ENCODE results near the gene PRKCE. TPM values are rescaled to one million over a fixed set of nuclear protein-coding genes. Genes with fewer than 3 reads are reported as not detected.

PRKCE gene
- total RNA-seq, 1 donor from 2014 or later, result 21.0 TPM

- H3K27me3 ChIP-seq (ENCODE audit: control insufficient read depth, insufficient read depth, low read length), result no peaks in the 10 kb centered on the region
- DNase-seq (ENCODE audit: low read depth), result peak; percentile 29
- TF ChIP-seq, protein P1, sequence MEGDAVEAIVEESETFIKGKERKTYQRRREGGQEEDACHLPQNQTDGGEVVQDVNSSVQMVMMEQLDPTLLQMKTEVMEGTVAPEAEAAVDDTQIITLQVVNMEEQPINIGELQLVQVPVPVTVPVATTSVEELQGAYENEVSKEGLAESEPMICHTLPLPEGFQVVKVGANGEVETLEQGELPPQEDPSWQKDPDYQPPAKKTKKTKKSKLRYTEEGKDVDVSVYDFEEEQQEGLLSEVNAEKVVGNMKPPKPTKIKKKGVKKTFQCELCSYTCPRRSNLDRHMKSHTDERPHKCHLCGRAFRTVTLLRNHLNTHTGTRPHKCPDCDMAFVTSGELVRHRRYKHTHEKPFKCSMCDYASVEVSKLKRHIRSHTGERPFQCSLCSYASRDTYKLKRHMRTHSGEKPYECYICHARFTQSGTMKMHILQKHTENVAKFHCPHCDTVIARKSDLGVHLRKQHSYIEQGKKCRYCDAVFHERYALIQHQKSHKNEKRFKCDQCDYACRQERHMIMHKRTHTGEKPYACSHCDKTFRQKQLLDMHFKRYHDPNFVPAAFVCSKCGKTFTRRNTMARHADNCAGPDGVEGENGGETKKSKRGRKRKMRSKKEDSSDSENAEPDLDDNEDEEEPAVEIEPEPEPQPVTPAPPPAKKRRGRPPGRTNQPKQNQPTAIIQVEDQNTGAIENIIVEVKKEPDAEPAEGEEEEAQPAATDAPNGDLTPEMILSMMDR (IDR thresholded peaks at IDR 0.05; ENCODE audit: insufficient read depth, low read length, poor library complexity, severe bottlenecking), result no peak
- no peaks in the 10 kb centered on the region for H3K36me3 ChIP-seq (ENCODE audit: control insufficient read depth, insufficient read depth, low read length)
- no peak overlapping the region for H3K4me3 ChIP-seq (ENCODE audit: low read depth, low read length)
These were observed 447.2 kb downstream of the PRKCE start for GRCh38 chr2:46098621-46099062.

DNA sequence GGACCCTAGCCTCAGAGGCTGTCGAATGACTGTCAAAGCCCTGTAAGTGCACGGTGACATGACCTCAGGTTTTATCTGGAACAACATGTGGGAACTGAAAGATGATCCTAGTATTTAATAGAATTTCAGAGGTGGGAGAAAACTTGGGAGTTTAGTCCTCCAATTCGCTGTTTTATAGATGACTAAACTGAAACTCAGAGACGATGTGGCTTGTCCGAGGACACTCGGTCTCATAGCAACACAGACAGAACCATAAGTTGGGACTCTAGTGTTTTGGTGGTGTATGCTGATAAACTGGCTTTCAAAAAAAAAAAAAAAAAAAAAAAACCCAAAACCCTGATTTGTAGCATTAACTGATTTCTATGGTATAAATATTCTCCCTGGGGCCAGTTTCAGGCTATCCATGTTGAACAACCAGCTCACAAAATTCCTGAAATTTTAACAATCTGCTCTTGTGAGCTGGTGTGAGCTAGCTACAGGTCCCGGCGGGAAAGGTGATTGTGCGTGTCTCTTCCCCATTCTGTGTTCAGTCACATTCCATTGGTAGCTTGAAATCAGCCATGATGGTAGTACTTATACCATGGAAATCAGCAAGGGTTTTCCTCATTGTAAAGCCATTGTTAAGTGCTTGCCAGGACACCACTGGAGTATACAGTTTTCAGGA, 450.2 kb downstream of the PRKCE start:
- no peak for DNase-seq (ENCODE audit: low read depth)
- Histone ChIP-seq H3K27me3 (ENCODE audit: control insufficient read depth, insufficient read depth, low read length) (no peaks in the 10 kb centered on the region), H3K36me3 (ENCODE audit: control insufficient read depth, insufficient read depth, low read length) (no peaks in the 10 kb centered on the region), H3K4me3 (ENCODE audit: low read depth, low read length) (no peak overlapping the region)
- TF ChIP-seq, protein P1 (IDR thresholded peaks at IDR 0.05; ENCODE audit: insufficient read depth, low read length, poor library complexity, severe bottlenecking), result no peak

DNA sequence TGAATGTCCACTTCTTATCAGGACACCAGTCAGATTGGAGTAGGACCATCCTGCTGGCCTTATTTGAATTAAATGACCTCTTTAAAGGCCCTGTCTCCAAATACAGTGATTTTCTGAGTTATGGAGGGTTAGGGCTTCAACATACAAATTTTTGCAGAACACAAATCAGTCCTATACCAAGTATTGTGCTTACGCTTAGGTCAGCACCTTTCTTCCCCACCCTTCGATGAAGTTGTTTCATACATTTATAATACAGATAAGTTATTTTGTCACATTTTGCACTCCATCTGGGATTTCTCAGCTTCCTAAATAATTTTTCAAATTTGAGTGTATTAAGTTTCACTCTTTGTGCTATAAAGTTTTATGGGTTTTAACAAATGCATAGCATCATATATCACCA, 455.2 kb downstream of the PRKCE start:
- Histone ChIP-seq H3K27me3 (ENCODE audit: control insufficient read depth, insufficient read depth, low read length) (no peaks in the 10 kb centered on the region), H3K36me3 (ENCODE audit: control insufficient read depth, insufficient read depth, low read length) (no peaks in the 10 kb centered on the region), H3K4me3 (ENCODE audit: low read depth, low read length) (no peak overlapping the region)
- TF ChIP-seq, protein P1 (IDR thresholded peaks at IDR 0.05; ENCODE audit: insufficient read depth, low read length, poor library complexity, severe bottlenecking), result no peak
- DNase-seq (ENCODE audit: low read depth), result no peak

GRCh38 chr2:46114996-46115395, 463.5 kb downstream of the PRKCE start:
- TF ChIP-seq, protein P1 (IDR thresholded peaks at IDR 0.05; ENCODE audit: insufficient read depth, low read length, poor library complexity, severe bottlenecking), result no peak
- DNase-seq (ENCODE audit: low read depth), result no peak

GRCh38 chr2:46116150-46116549, 464.7 kb downstream of the PRKCE start:
- H3K27me3 ChIP-seq (ENCODE audit: control insufficient read depth, insufficient read depth, low read length), result no peaks in the 10 kb centered on the region

More at GRCh38 chr2:46114996-46115395, 463.5 kb downstream of the PRKCE start:
- Histone ChIP-seq H3K4me3 (ENCODE audit: low read depth, low read length) (no peak overlapping the region), H3K27me3 (ENCODE audit: control insufficient read depth, insufficient read depth, low read length) (no peaks in the 10 kb centered on the region), H3K36me3 (ENCODE audit: control insufficient read depth, insufficient read depth, low read length) (no peaks in the 10 kb centered on the region)

More at GRCh38 chr2:46116150-46116549, 464.7 kb downstream of the PRKCE start:
- Histone ChIP-seq H3K36me3 (ENCODE audit: control insufficient read depth, insufficient read depth, low read length) (no peaks in the 10 kb centered on the region), H3K4me3 (ENCODE audit: low read depth, low read length) (no peak overlapping the region)
- TF ChIP-seq, protein P1 (IDR thresholded peaks at IDR 0.05; ENCODE audit: insufficient read depth, low read length, poor library complexity, severe bottlenecking), result no peak
- no peak for DNase-seq (ENCODE audit: low read depth)
